ENCODE results near the gene TRMT61B.

Gene TRMT61B

DNA sequence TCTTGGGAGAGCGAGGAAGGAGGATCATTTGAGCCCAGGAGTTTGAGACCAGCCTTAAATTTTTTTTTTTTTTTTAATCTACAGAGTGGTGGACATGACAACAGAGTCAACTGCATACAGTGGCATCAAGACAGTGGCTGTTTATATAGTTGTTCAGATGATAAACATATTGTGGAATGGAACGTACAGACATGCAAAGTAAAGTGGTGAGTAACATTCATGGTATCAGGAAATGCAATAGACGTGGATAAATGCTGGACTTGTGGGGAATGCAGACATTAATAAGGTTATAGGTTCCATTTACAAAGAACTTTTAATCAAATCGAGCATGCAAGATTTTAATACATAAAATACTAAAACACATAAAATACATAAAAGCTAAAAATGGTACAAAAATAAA lies 36.3 kb upstream of the TRMT61B start:
- no peaks in the 10 kb centered on the region for H3K27me3 ChIP-seq
- TF ChIP-seq, protein P1, sequence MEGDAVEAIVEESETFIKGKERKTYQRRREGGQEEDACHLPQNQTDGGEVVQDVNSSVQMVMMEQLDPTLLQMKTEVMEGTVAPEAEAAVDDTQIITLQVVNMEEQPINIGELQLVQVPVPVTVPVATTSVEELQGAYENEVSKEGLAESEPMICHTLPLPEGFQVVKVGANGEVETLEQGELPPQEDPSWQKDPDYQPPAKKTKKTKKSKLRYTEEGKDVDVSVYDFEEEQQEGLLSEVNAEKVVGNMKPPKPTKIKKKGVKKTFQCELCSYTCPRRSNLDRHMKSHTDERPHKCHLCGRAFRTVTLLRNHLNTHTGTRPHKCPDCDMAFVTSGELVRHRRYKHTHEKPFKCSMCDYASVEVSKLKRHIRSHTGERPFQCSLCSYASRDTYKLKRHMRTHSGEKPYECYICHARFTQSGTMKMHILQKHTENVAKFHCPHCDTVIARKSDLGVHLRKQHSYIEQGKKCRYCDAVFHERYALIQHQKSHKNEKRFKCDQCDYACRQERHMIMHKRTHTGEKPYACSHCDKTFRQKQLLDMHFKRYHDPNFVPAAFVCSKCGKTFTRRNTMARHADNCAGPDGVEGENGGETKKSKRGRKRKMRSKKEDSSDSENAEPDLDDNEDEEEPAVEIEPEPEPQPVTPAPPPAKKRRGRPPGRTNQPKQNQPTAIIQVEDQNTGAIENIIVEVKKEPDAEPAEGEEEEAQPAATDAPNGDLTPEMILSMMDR (IDR thresholded peaks at IDR 0.05) = no peak
- H3K36me3 ChIP-seq = peaks cover 17% of the 10 kb centered on the region
- no peaks in the 10 kb centered on the region for H3K4me1 ChIP-seq (ENCODE audit: control insufficient read depth in 1 of 2, insufficient read depth in 1 of 2, low read depth in 1 of 2, low read length in 1 of 2)
- H3K27ac ChIP-seq = no peak overlapping the region
- no peak overlapping the region for H3K4me3 ChIP-seq (ENCODE audit: low read depth in 1 of 2, low read length in 1 of 2)
- no peaks in the 10 kb centered on the region for H3K9me3 ChIP-seq

DNA sequence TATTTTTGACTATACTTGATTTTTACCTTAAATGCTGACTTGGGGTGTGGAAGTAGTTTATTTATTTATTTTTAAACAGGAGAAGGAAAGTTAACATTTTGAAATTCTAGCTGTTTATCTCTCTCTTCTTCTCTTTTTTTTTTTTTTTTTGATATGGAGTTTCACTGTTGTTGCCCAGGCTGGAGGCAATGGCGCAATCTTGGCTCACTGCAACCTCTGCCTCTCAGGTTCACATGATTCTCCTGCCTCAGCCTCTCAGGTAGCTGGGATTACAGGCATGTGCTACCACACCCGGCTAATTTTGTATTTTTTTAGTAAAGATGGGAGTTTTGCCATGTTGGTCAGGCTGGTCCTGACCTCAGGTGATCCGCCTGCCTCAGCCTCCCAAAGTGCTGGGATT lies 35.4 kb upstream of the TRMT61B start:
- Histone ChIP-seq H3K9me3 (no peaks in the 10 kb centered on the region), H3K27ac (no peak overlapping the region), H3K4me3 (ENCODE audit: low read depth in 1 of 2, low read length in 1 of 2) (no peak overlapping the region), H3K36me3 (peaks cover 17% of the 10 kb centered on the region), H3K27me3 (no peaks in the 10 kb centered on the region), H3K4me1 (ENCODE audit: control insufficient read depth in 1 of 2, insufficient read depth in 1 of 2, low read depth in 1 of 2, low read length in 1 of 2) (no peaks in the 10 kb centered on the region)
- TF ChIP-seq, protein P1 (IDR thresholded peaks at IDR 0.05) = no peak

DNA sequence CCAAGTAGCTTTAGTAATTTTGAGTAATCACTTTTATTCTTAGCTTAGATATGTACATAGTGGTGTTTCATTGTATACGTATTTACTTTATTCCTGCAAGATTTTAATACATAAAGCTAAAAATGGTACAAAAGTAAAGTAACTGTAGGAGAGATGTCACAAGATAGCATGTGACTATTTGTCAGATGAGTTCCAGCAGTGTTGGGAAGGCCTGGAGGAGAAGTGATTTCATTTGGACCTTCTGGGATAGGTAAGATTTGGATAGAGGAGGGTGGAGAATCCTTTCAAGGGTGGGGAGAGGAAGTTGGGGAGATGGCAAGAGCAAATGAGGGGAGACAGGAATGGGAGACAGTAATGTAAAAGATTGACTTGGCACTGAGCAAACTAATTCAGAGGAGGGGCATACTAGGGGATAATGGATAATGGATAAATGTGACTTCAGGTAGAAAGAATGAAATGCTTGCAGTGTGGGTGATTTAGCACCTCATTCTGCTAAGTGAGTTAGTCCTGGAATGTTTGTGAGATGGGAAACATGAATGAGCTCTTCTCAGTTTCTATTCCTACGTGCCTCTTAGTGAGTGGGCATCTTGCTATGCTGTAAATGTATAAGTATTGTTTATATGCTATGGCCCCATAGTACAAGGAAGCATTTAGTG lies 34.8 kb upstream of the TRMT61B start:
- H3K27ac ChIP-seq = no peak overlapping the region
- no peak overlapping the region for H3K4me3 ChIP-seq (ENCODE audit: low read depth in 1 of 2, low read length in 1 of 2)
- TF ChIP-seq, protein P1 (IDR thresholded peaks at IDR 0.05) = no peak
- no peaks in the 10 kb centered on the region for H3K4me1 ChIP-seq (ENCODE audit: control insufficient read depth in 1 of 2, insufficient read depth in 1 of 2, low read depth in 1 of 2, low read length in 1 of 2)
- H3K36me3 ChIP-seq = peaks cover 16% of the 10 kb centered on the region
- no peaks in the 10 kb centered on the region for H3K9me3 ChIP-seq
- H3K27me3 ChIP-seq = no peaks in the 10 kb centered on the region

DNA sequence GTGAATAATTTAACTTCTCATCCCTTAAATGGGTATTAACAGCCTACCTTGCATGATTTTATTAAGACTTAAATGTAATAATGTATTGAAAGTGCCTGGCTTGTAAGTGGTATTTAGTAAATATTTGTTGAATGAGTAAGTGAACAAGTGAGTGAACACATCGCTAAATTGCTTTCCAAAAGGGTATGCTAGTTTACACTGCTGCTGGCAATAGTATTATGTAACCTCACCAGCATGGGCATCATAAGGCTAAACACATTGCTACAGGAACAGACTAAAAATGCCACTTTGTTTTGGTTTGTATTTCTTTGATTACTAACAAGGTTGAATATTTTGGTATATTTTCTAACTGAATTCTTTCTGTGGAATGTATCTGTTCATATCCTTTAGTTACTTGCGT lies 34.2 kb upstream of the TRMT61B start:
- Histone ChIP-seq H3K9me3 (no peaks in the 10 kb centered on the region), H3K4me1 (ENCODE audit: control insufficient read depth in 1 of 2, insufficient read depth in 1 of 2, low read depth in 1 of 2, low read length in 1 of 2) (no peaks in the 10 kb centered on the region), H3K4me3 (ENCODE audit: low read depth in 1 of 2, low read length in 1 of 2) (no peak overlapping the region), H3K36me3 (peaks cover 10% of the 10 kb centered on the region), H3K27ac (no peak overlapping the region), H3K27me3 (no peaks in the 10 kb centered on the region)
- TF ChIP-seq, protein P1 (IDR thresholded peaks at IDR 0.05) = no peak

DNA sequence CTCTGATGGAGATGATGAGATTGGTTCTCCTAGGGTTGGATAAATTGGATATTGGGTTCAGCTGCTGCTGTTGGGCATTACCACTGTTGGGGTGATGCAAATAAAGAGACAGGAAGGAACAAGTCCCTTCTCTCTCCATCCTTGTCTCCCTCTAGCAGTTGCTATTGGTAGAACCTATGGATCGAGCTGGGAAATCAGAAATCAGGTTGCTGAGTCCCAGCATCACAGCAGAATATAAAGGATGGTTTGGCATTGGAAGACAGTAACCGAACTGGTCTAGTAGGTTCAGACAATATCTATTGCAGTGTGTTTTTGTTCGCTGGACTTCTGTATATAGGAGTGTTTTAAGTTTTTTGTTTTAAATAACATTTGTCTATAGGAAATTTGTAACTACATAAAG lies 32.5 kb upstream of the TRMT61B start:
- H3K36me3 ChIP-seq = no peaks in the 10 kb centered on the region
- H3K27ac ChIP-seq = no peak overlapping the region
- TF ChIP-seq, protein P1 (IDR thresholded peaks at IDR 0.05) = no peak
- no peaks in the 10 kb centered on the region for H3K27me3 ChIP-seq
- no peaks in the 10 kb centered on the region for H3K9me3 ChIP-seq
- H3K4me1 ChIP-seq (ENCODE audit: control insufficient read depth in 1 of 2, insufficient read depth in 1 of 2, low read depth in 1 of 2, low read length in 1 of 2) = no peaks in the 10 kb centered on the region
- no peak overlapping the region for H3K4me3 ChIP-seq (ENCODE audit: low read depth in 1 of 2, low read length in 1 of 2)

All from neutrophil (primary cell).